GM21723 (cell line): ENCODE results near the gene UQCRHL.
A peak's percentile ranks its signal among the peaks of the same experiment; 100 is the strongest.
"Not testable (repeated sequence)": the region's sequence is repeated elsewhere in the genome, so short reads cannot be mapped to it uniquely, and the experiment has no call there.

Experiments
- ATAC-seq: cut with Tn5 transposase; IDR thresholded peaks from one replicate; pipeline ENCODE4 v1.9.1; 2021; ENCODE audit warnings: mild to moderate bottlenecking, moderate library complexity; ENCODE audit not compliant: unreplicated experiment

The UQCRHL gene

DNA sequence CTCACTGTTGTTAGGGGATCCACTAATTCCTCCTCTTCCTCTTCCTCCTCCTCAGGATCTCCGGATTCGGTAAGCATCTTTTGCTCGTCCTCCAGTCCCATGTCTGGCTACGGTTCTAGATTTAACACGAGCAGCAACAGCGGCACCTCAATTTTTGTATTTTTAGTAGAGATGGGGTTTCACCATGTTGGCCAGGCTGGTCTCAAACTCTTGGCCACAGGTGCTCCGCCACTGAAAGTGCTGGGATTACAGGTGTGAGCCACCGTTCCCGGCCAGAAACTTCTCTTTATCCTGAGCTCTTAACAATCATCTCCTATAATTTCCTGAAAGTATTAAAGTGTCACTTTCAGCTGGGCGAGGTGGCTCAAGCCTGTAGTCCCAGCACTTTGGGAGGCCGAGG is at the start of gene UQCRHL:
UQCRHL (minus strand) TSS at position 101 of the 400 bp plus-strand sequence; CDS start at position 101, 0 bp downstream.
- not testable (repeated sequence) for ATAC-seq

DNA sequence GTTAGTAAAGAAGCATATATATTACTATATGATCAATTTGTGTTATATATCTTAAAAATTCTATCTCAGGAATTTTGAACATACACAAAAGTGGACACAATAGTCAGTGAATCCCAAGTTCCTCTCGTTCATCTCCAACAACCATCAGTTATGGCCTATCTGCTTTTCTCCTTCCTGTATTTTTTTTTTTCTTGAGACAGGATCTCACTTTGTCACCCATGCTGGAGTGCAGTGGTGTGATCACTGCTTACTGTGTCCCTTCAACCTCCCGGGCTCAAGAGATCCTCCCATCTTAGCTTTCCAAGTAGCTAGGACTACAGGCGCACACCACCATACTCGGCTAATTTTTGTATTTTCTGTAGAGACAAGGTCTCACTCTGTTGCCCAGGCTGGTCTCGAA is 49.4 kb upstream of the UQCRHL start:
- ATAC-seq, result no peak

DNA sequence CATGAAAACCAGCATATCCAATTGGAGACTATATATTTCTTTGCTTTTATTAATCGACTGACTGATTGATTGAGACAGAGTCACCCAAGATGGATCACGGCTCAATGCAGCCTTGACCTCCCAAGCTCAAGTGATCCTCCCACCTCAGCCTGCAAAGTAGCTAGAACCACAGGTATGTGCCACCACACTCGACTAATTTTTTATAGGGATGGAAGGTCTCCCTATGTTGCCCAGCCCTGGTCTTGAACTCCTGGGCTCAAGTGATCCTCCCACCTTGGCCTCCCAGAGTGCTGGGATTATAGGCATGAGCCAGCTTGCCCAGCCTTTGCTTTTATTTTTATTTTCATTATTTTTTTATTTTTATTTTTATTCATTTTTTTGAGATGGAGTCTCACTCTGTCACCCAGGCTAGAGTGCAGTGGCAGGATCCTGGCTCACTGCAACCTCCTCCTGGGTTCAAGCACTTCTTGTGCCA is 45.4 kb upstream of the UQCRHL start:
- no peak for ATAC-seq

DNA sequence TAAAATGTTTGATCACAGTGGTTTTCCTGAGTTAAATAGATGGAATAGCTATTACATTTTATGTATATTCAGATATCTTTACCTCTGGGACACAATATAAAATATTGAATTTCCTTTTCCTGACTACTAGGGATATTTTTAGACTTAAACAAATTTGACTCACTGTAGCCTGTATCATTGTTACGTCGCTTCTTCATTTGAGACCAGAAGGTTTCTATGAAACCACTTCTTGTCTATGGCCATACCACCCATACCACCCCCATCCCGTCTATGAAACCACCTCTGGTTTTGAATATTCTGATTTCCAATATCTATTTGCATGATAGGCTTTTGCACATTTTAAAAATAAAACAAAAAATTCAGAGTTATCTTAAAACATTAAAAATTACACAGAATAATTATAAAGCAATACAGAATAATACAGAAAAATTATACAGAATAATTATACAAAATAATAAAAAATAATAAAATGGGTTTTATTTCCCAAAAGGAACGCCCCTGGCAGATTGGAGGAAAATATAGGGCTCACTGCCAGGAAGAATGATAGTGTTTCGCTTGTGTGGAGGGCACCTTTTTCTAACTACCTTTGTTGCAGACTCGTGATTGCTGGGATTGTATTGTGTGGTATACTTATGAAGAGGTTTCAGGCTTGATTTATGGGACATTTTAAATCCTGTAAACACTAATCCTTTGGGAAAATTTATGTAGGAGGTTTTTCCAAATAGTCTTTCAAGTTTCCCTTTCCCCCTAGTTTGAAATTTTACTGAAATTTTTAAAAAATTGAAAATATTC is 44.8 kb upstream of the UQCRHL start:
- no peak for ATAC-seq

DNA sequence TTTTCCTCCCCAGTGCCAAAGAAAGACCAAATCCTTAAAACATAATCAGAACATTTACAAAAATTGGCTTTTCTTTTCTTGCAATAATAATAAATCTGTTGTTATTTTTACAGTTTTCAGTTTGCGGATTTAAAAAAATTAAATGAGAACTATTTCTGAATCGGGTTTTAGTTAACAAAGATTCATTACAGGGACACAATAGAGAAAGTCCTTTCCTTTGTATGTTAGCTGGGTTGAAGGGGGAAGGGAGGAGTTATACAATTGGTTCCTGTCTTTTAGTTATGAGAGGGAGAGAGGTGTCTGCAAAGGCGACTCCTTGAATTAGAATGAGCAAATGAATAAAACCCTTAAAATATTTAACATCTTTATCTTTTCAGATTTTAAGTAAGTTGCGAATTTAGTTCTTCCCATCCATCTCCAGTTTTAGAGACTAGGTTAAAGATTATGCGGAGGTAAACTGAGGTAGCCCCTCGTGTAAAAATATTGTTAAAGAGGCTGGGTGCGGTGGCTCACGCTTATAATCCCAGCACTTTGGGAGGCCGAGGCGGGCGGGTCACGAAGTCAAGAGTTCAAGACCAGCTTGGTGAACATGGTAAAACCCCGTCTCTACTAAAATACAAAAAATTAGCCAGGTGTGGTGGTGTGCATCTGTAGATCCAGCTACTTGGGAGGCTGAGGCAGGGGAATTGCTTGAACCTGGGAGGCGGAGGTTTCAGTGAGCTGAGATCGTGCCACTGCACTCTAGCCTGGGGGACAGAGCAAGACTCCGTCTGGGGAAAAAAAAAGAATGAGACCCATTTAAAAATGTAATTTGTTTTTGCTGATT is 44.0 kb upstream of the UQCRHL start:
- ATAC-seq, result no peak

DNA sequence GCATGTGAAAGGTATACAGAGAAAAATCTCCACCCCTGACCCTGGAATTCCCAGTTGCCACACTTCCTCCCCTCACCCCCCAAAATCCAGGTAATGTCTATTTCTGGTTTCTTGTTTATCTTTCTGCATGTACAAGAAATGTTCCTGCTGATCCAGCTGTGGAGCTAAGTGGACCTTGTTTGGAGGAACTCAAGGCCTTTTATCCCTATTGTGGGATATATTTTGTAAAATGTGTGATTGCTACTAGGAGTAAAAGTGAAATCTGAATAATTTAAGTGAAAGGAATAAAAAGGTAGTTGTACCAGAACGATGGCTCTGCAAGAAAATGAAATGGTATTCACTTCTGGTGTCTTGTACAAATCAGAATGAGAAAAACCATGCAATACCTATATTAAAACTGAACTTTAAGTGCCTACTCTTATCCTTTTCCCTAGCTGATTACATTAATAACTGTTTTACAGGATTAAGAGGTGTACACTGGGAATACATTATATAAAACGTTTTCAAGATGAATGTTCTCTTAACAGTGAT is 43.1 kb upstream of the UQCRHL start:
- no peak for ATAC-seq

DNA sequence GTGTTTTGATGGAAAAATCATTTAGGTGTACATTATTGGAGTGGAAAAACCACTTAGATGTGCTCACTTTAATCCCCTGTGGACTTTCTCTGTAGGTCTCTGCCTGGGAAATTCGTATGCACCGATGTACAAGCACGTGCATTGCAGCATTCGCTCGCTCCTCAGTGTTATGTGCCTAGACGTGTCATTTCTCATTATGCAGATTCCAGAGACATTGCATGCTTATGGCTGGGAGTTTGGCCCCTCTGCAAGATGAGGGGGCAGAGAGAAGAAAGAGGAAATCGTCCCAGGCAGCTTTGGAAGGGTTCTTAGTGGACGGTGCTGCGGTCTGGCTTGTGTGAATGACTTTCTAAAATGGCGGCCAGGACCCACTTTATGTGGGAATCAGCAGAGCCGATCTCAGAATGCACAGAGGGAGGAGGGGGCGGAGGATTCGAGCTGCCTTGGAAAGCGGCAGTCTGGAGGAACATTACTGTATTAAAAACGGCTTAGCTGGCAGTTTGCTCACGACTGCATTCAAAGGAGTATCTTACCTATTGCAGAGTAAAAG is 42.4 kb upstream of the UQCRHL start:
- ATAC-seq, result no peak

DNA sequence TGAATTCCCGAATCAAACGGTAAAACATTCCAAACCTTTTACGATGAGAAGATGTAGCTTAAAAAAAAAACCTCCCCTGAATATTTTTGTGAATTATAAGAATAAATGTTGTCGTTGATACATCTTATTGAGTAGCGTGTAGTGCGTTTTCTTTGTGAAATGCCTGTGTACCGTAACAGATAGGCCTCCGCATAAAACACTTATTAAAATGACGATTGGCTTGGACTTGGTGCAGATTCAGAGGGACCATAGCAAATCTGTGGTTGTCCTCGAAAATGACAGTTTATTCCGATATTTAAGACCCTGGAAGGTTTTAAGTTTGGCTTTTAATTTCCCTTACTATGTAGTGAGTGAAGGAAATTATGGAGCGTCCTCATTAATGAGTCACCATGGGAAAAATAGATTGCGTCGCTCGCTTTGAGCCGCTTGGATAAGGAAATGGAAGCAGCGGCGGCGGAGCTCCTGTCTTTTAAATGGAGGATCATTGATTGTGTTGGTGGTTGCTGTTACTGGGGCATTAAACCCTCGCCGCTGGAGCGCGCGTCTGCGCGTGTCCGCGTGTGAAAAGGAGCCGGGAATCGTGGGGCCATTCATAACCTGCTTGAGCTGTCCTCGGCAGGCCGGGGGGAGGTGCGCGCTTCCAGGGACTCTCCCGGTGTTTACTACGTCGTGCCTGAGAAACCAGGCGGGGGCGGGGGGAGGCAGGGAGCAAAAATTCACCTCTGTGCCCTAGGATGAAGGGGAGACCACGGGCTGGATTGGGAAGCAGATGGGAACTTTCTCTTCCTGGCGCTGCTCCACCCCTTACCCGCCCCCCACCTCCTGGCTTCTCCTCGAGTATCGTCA is 41.7 kb upstream of the UQCRHL start:
- ATAC-seq, result no peak

DNA sequence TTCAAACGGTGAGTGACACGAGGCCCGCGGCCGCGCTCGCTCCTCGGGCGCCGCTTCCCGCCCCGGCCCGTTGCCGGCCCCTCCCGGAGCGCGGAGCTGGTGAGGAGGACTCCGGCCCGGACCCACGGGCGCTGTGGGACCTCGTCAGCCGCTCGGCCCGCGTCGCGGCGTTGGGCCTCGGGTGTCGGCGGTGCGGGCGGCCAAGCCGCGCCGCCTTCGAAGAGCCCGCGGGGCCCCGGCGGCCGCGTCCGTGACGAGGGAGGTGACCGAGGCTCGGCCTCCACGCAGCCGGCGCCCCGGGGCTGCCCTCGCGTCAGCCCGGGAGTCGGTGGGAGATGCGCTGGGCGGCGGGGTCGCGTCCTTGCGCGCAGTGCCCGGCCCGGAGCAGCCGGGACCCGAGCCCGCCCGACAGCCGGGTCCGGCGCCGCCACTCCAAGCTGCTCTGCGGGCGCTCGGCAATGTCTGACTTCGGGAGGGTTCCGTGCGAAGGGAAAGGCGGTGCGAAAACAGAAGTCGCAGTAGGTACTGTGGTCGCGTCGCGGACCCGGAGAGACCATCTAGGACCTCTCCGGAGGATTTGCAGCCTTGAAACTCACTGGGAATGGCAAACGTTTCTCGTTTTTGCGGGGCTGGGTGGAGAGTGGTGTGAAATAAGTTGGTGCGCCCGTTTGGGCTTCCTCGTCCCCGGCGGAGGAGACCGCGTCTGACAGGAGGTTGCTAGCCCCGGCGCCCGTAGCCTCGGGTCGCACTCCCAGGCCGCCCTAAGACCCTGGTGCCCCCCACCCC is 40.9 kb upstream of the UQCRHL start:
- peak; percentile 14 for ATAC-seq

DNA sequence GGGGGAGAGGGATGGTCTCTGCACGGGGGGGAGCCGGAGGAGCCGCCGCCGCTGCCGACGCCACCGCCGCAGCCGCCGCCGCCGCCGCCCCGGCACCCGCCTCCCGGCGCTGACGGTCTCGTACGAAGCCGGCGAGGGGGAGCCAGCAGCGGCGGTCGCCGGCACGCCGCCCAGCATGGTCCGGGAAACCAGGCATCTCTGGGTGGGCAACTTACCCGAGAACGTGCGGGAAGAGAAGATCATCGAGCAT is 40.4 kb upstream of the UQCRHL start:
- no peak for ATAC-seq

DNA sequence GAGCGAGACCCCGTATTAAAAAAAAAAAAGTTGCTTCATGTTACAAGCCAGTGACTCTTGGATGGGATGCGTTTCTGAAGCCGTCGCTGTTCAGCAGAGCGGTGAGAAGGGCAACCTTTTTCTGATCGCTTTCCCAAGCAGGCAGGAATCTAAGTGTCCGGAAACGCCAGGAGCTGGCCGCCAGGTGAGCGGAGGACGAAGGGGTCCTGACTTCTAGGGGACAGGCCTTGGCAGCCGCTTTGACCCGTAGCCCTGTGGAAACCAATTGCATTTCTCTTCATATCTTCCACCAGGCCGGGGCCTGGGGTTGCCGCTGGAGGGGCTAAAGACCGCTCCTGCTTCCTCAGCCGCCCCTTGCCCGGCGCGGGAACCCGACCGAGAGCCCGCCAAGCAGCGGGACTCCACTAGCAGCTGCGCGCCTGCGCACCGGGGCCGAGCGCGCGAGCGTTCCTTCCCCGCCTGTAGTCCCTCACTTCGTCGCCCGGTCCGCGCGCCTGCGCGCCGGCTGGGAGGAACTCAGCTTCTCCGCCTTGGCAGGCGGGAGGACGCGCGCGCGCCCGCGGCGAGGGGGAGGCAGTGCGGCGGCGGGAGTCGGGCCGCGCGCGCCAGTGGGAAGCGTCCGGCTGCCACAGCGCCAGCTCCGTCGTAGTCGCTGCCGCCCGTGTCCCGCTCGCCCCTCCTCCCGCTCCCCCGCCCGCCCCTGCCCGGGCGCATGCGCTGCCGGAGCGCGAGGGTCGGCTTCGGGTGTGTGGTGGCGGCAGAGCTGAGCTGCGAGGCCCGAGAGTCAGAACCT is 39.8 kb upstream of the UQCRHL start, which contains the start of gene SPEN:
SPEN (plus strand) TSS at position 608 of the 793 bp plus-strand sequence. CDS start 361 bp downstream, outside the sequence.
- ATAC-seq, result peak; percentile 52

DNA sequence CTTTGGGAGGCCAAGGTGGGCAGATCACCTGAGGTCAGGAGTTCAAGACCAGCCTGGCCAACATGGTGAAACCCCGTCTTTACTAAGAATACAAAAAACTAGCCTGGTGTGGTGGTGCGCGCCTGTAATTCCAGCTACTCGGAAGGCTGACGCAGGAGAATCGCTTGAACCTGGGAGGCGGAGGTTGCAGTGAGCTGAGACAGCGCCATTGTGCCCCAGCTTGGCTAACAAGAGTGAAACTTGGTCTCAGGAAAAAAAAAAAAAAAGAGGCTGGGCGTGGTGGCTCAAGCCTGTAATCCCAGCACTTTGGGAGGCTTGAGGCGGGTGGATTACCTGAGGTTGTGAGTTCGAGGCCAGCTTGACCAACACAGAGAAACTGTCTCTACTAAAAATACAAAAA is 38.6 kb upstream of the UQCRHL start:
- not testable (repeated sequence) for ATAC-seq

DNA sequence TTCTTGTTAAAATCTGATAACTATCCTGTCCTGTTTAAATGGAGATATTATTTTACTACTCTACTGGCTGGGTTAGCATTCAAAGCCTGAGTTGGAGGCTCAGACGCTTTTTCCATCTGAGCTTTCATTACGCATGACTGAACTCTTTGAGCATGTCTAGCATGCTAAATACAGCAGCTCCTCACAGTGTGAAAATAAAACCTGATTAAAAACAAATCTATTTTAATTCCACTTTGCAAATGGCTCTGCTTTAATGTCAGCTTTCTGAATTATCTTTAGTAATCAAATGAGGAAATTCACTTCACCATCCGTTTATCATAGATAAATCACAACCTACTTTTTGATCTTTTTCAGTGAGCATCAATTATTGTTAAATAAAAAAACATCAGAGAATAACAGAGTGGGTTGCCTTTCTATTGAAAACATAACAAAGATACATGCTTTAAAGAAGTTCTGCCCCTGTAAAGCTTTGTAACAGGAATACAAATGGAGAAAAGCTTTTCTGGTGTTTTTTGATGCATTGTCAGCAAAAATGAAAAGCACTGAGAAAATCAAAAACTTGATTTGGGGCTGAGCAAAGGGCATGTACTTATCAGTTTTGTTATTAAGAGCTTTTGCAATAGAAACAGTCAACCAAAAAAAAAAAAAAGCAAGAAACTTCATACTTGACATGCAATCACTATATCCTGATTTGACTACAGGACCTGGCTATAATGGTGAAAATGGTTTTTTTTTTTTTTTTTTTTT is 36.5 kb upstream of the UQCRHL start:
- ATAC-seq, result no peak

DNA sequence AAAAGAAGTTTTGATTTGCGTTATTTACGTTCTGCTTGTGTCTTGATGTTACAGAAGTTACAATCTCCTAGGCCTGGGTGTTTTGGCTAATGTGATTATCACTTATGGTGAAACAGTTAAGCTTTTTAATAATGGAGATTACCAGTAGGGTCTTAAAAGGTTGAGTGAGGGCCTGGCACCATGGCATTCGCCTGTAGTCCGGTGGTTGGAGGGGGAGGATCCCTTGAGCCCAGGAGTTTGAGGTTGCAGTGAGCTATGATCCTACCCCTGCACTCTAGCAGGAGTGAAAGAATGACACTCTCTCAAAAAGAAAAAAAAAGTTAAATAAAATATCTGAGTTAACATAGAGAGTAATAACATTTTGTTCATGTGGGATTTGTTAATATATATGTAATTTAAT is 31.3 kb upstream of the UQCRHL start:
- no peak for ATAC-seq

DNA sequence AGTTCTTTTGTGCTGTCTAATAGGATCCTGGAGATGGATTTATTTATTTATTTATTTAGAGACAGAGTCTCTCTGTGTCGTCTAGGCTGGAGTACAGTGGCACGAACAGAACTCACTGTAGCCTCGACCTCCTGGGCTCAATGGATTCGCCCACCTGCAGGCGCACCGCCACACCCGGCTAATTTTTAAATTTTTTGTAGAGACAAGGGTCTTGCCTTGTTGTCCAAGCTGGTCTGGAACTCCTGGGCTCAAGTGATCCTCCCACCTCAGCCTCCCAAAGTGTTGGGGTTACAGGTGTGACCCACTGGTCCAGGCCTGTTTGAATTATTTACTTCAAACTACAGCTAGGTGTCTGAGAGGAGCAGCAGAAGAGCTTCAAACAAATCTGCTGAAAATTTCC is 30.5 kb upstream of the UQCRHL start:
- ATAC-seq, result no peak

DNA sequence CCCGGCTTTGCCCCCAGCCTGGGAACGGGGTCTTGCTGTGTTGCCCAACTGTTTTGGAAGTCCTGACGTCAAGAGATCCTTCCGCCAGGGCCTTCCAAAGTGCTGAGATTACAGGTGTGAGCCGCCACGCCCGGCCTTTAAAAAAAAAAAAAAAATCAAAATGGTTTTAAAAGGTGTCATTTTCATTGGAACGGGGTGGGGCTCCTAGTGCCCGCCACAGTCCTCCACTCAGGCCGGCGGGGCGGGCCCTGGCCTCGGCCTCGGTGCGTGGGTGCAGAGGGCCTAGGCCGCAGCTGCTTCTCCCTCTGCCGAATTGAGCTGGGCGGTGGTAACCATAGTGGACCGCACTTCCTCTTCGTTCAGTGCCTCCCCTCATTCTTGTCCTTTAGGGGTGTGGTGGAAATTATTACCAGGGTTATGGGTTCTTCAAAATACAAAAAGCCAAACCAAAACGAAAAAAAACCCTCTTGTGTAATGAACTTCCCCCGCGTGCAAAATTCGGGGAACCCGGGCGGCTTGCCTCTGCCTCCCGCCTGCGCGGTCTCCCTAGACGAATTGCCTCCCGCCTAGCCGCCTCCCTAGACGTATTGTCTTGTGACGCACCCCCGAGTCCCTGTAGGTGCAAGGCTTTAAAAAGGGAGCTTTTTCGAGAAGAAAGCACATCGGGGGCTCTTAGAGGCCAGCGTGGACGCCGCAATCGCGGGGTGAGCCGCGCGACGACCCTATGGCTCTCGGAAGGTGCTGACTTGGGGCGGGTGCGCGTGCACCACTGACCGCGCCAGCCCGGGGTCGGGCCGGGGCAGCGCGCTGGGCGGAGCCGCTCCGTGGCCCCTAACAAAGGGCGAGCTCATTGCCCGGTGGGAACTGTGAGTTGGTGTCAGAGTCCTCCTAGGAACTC is 29.6 kb upstream of the UQCRHL start:
- ATAC-seq, result no peak

DNA sequence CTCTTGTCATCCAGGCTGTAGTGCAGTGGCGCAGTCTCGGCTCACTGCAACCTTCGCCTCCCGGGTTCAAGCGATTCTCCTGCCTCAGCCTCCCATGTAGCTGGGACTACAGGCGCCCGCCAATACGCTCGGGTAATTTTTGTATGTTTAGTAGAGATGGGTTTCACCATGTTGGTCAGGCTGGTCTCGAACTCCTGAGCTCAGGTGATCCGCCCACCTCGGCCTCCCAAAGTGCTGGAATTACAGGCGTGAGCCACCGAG is 29.0 kb upstream of the UQCRHL start:
- ATAC-seq, result not testable (repeated sequence)
